22Rv1 (cell line): ENCODE measurements around the gene ZNF202.

Experiments used
- CTCF ChIP-seq: fragments of 450-650 bp; IDR thresholded peaks from 2 replicates; pipeline ENCODE4 v1.5.1; 2017; ENCODE audit warnings: mild to moderate bottlenecking
- ZFX ChIP-seq: fragments of 450-650 bp; IDR thresholded peaks from 2 replicates; pipeline ENCODE4 v1.6.1; 2017; ENCODE audit warnings: antibody characterized with exemption, borderline replicate concordance

- TF ChIP-seq CTCF (no peak), ZFX (no peak)
Measured at GRCh38 chr11:123753110-123753509, 11.7 kb upstream of the ZNF202 start.
